WERI-Rb-1 (cell line): ENCODE data around the gene LDB1.

Experiments used
- DNase-seq: peaks from one replicate; pipeline ENCODE4 v3.0.0-alpha.2; 2020
- H3K27ac ChIP-seq: fragments of 250-450 bp; sonication (Bioruptor Pico); 2 replicates; pipeline ENCODE4 v1.5.1; 2020; ENCODE audit warnings: mild to moderate bottlenecking, moderate library complexity
- H3K27me3 ChIP-seq: fragments of 250-450 bp; sonication (Bioruptor Pico); 2 replicates; pipeline ENCODE4 v1.5.1; 2021; ENCODE audit warnings: mild to moderate bottlenecking, low read depth, moderate library complexity; ENCODE audit not compliant: insufficient read depth, severe bottlenecking
- H3K36me3 ChIP-seq: fragments of 250-450 bp; sonication (Bioruptor Pico); 2 replicates; pipeline ENCODE4 v1.5.1; 2020; ENCODE audit warnings: mild to moderate bottlenecking, moderate library complexity
- H3K4me3 ChIP-seq: 2 replicates; pipeline ENCODE4 v1.5.1; 2011; ENCODE audit warnings: low read depth, mild to moderate bottlenecking, control low read depth, low read length
- H3K9me3 ChIP-seq: fragments of 250-450 bp; sonication (Bioruptor Pico); 2 replicates; pipeline ENCODE4 v1.5.1; 2021; ENCODE audit warnings: mild to moderate bottlenecking, moderate library complexity; ENCODE audit not compliant: severe bottlenecking
- CTCF ChIP-seq: IDR thresholded peaks from 2 replicates; pipeline ENCODE4 v1.5.1; 2011; ENCODE audit warnings: low read depth, mild to moderate bottlenecking, control low read depth, inconsistent platforms, low read length

Gene LDB1

GRCh38 chr10:102122450-102122849 is 2.3 kb upstream of the LDB1 start:
- Histone ChIP-seq H3K9me3 (no peaks in the 10 kb centered on the region), H3K4me3 (no peak overlapping the region), H3K36me3 (no peaks in the 10 kb centered on the region), H3K27ac (no peak overlapping the region), H3K27me3 (no peaks in the 10 kb centered on the region)
- no peak for DNase-seq
- no peak for TF ChIP-seq CTCF

GRCh38 chr10:102121739-102122372 is 1.7 kb upstream of the LDB1 start:
- Histone ChIP-seq H3K4me3 (no peak overlapping the region), H3K9me3 (no peaks in the 10 kb centered on the region), H3K27me3 (no peaks in the 10 kb centered on the region), H3K27ac (peak overlapping the region; percentile 88), H3K36me3 (no peaks in the 10 kb centered on the region)
- no peak for TF ChIP-seq CTCF
- peak; percentile 33 for DNase-seq

- Histone ChIP-seq H3K27me3 (no peaks in the 10 kb centered on the region), H3K27ac (peak overlapping the region; percentile 88), H3K4me3 (peak overlapping the region; percentile 77), H3K9me3 (no peaks in the 10 kb centered on the region), H3K36me3 (no peaks in the 10 kb centered on the region)
- peak; percentile 74 for DNase-seq
- TF ChIP-seq CTCF, result no peak
These were observed 997 bp upstream of the LDB1 start for GRCh38 chr10:102120991-102121738.

GRCh38 chr10:102119417-102120141 is 589 bp downstream of the LDB1 start:
- H3K27me3 ChIP-seq, result no peaks in the 10 kb centered on the region
- H3K36me3 ChIP-seq, result no peaks in the 10 kb centered on the region
- no peaks in the 10 kb centered on the region for H3K9me3 ChIP-seq
- peak overlapping the region; percentile 88 for H3K27ac ChIP-seq
- no peak for TF ChIP-seq CTCF
- peak; percentile 58 for DNase-seq
- peak overlapping the region; percentile 77 for H3K4me3 ChIP-seq

GRCh38 chr10:102118867-102119266 is 1.3 kb downstream of the LDB1 start:
- H3K4me3 ChIP-seq, result peak overlapping the region; percentile 77
- H3K9me3 ChIP-seq, result no peaks in the 10 kb centered on the region
- no peaks in the 10 kb centered on the region for H3K27me3 ChIP-seq
- no peak for TF ChIP-seq CTCF
- H3K36me3 ChIP-seq, result 0 out of 2 replicates have a peak, but pooled peaks cover 4% of the 10 kb centered on the region
- peak overlapping the region; percentile 82 for H3K27ac ChIP-seq
- peak; percentile 35 for DNase-seq
